ENCODE data around the gene SIX5.

The SIX5 gene

DNA sequence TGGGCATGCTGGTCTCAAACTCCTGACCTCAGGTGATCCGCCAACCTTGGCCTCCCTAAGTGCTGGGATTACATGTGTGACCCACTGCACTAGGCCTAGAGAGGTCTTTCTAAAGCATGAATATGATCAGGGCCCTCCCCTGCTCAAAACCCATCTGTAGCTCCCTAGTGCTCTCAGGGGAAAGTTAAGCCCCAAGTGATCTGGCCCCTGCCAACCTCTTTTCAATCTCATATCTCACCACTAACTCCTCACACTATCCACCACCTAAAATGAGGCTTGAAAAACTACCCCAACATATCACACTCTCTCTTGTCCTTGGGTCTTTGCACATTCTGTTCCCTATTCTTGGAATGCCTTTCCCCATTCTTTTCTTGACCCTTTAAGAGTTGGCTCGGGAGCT is 25.6 kb upstream of the SIX5 start:
- TF ChIP-seq ELF4 (IDR thresholded peaks at IDR 0.05), result no peak
- no peak for TF ChIP-seq HDGF (IDR thresholded peaks at IDR 0.05; ENCODE audit: borderline replicate concordance)
- no peak for TF ChIP-seq FOXK2 (IDR thresholded peaks at IDR 0.05)
- TF ChIP-seq FOXM1 (IDR thresholded peaks at IDR 0.05; ENCODE audit: borderline replicate concordance), result no peak
- TF ChIP-seq BHLHE40 (IDR thresholded peaks at IDR 0.05; ENCODE audit: borderline replicate concordance), result no peak
- TF ChIP-seq CTBP1 (IDR thresholded peaks at IDR 0.05; ENCODE audit: borderline replicate concordance), result no peak
- TF ChIP-seq NFRKB (IDR thresholded peaks at IDR 0.05), result no peak
- no peak for TF ChIP-seq LEF1 (IDR thresholded peaks at IDR 0.05; ENCODE audit: borderline replicate concordance)
- no peak for DNase-seq (ENCODE audit: extremely low spot score)
- ChIA-PET POLR2A (no interaction called here), CTCF (no interaction called here)

DNA sequence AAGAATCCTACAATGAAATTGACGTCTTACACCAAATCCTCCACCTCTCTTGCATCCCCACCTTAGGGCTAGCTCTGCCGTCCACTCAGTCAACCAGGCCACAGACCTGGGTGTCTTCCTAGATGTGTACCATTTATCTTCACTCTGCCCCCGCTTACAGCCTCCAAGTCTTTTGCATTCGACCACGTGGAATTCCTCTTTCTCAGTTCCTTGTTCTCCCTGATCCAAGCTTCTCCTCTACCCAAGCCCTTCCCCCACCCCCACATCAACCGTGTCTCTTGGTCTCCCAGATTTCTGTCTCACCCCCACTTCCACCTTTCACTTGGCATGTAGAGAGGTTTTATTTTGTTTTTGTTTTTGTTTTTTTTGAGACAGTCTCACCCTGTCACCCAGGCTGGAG is 24.8 kb upstream of the SIX5 start:
- CTCF ChIA-PET, result no interaction called here
- TF ChIP-seq HDGF (IDR thresholded peaks at IDR 0.05; ENCODE audit: borderline replicate concordance), result no peak
- DNase-seq (ENCODE audit: extremely low spot score), result no peak
- POLR2A ChIA-PET, result no interaction called here

DNA sequence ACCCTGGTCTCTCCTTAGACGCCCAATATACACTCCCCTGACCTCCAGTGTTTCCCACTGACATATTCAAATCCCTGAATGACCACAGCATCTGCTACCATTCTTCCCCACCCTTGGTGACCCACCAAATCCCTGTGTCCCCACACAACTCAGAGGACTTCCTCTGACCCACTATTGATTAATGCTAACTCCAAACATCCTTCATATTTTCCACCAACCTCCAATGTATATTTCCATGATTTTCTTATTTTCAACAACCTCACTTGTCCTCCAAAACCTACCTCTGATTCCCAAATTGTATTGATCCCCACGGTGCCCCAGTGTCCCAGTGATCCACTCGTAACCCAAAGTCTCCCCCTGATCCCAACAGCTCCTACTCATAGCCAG is 24.1 kb upstream of the SIX5 start:
- TF ChIP-seq FOXA1 (IDR thresholded peaks at IDR 0.05), result no peak
- TF ChIP-seq, protein P1, sequence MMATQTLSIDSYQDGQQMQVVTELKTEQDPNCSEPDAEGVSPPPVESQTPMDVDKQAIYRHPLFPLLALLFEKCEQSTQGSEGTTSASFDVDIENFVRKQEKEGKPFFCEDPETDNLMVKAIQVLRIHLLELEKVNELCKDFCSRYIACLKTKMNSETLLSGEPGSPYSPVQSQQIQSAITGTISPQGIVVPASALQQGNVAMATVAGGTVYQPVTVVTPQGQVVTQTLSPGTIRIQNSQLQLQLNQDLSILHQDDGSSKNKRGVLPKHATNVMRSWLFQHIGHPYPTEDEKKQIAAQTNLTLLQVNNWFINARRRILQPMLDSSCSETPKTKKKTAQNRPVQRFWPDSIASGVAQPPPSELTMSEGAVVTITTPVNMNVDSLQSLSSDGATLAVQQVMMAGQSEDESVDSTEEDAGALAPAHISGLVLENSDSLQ (IDR thresholded peaks at IDR 0.05), result no peak
- TF ChIP-seq LEF1 (IDR thresholded peaks at IDR 0.05; ENCODE audit: borderline replicate concordance), result no peak
- TF ChIP-seq CTBP1 (IDR thresholded peaks at IDR 0.05; ENCODE audit: borderline replicate concordance), result no peak
- TF ChIP-seq SUZ12 (IDR thresholded peaks at IDR 0.05), result no peak
- TF ChIP-seq BHLHE40 (IDR thresholded peaks at IDR 0.05; ENCODE audit: borderline replicate concordance), result no peak
- TF ChIP-seq ARNT (IDR thresholded peaks at IDR 0.05), result no peak
- no peak for TF ChIP-seq L3MBTL2 (conservative IDR thresholded peaks at IDR 0.05)
- TF ChIP-seq ELF4 (IDR thresholded peaks at IDR 0.05), result no peak
- no peak for TF ChIP-seq NFRKB (IDR thresholded peaks at IDR 0.05)
- TF ChIP-seq HDGF (IDR thresholded peaks at IDR 0.05; ENCODE audit: borderline replicate concordance), result no peak
- no peak for TF ChIP-seq FOXK2 (IDR thresholded peaks at IDR 0.05)
- TF ChIP-seq ZNF384 (IDR thresholded peaks at IDR 0.05), result no peak
- TF ChIP-seq TARDBP (IDR thresholded peaks at IDR 0.05), result no peak
- no peak for TF ChIP-seq SP1 (IDR thresholded peaks at IDR 0.05)
- no peak for TF ChIP-seq FOXM1 (IDR thresholded peaks at IDR 0.05; ENCODE audit: borderline replicate concordance)
- CTCF ChIA-PET, result interaction anchor here (0.6 to 1.0 kb wide), 2 partner anchors 14 to 24 kb away, joined by 3 to 4 read pairs; no protein-coding TSS in a partner anchor
- POLR2A ChIA-PET, result interaction anchor here (0.6 to 1.0 kb wide), 3 partner anchors 17 to 101 kb away, joined by 3 to 4 read pairs (median 4); partner anchors contain the start of genes SIX5 and SNRPD2
- DNase-seq (ENCODE audit: extremely low spot score), result no peak

DNA sequence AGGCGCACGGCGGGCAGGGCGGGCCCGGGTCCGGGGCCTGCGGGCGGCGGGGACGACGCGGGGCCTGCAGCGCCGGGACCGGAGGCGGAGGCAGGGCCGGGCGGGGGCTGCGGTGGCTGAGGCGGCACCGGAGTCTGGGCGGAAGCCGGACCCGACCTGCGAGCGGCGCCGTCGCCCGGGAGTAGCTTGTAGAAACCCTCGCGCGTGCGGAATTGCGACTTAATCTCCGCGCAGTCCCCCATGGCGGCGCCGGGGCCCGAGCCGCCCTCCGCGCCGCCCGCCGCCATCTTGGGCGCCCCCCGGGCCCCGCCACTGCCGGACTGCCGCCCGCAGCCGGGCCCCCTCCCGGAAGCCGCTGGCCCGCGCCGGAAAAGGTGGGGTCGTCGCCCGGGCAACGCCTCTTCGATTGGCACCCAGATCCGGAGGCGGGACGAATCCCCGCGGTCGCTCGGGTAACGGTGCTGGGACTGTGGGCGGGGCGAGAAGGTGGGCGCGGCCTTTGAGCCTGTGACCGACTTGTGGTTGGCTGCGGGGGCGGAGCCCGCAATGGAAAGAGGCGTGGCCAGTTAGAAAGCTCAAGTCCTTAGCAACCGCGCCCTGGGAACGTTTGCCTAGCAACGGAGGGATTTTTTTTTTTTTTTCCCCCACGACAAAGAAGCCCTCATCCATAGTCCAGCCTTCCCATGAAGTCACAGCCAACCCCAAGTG is 23.6 kb upstream of the SIX5 start, which contains the start of gene DMWD:
Gene DMWD (minus strand): TSS at position 376 of the 708 bp plus-strand sequence. CDS start 89 bp downstream, at position 287.
- POLR2A ChIA-PET, result interaction anchor here (0.6 to 1.0 kb wide), 4 partner anchors 16 to 124 kb away, joined by 3 to 4 read pairs (median 4); partner anchors contain the start of genes SIX5 and SNRPD2
- CTCF ChIA-PET, result interaction anchor here (0.6 to 1.0 kb wide), 2 partner anchors 14 to 24 kb away, joined by 3 to 4 read pairs; no protein-coding TSS in a partner anchor
- TF ChIP-seq, protein P1 (IDR thresholded peaks at IDR 0.05), result peak; percentile 98
- TF ChIP-seq SUZ12 (IDR thresholded peaks at IDR 0.05) (no peak), ARNT (IDR thresholded peaks at IDR 0.05) (no peak), ZNF384 (IDR thresholded peaks at IDR 0.05) (peak; percentile 95), FOXM1 (IDR thresholded peaks at IDR 0.05; ENCODE audit: borderline replicate concordance) (peak; percentile 78), HDGF (IDR thresholded peaks at IDR 0.05; ENCODE audit: borderline replicate concordance) (no peak), ELF4 (IDR thresholded peaks at IDR 0.05) (no peak), TARDBP (IDR thresholded peaks at IDR 0.05) (no peak), L3MBTL2 (conservative IDR thresholded peaks at IDR 0.05) (no peak), CTBP1 (IDR thresholded peaks at IDR 0.05; ENCODE audit: borderline replicate concordance) (no peak), FOXA1 (IDR thresholded peaks at IDR 0.05) (no peak), FOXK2 (IDR thresholded peaks at IDR 0.05) (no peak), SP1 (IDR thresholded peaks at IDR 0.05) (no peak), NFRKB (IDR thresholded peaks at IDR 0.05) (no peak), BHLHE40 (IDR thresholded peaks at IDR 0.05; ENCODE audit: borderline replicate concordance) (no peak)
- peak; percentile 99 for DNase-seq (ENCODE audit: extremely low spot score)

DNA sequence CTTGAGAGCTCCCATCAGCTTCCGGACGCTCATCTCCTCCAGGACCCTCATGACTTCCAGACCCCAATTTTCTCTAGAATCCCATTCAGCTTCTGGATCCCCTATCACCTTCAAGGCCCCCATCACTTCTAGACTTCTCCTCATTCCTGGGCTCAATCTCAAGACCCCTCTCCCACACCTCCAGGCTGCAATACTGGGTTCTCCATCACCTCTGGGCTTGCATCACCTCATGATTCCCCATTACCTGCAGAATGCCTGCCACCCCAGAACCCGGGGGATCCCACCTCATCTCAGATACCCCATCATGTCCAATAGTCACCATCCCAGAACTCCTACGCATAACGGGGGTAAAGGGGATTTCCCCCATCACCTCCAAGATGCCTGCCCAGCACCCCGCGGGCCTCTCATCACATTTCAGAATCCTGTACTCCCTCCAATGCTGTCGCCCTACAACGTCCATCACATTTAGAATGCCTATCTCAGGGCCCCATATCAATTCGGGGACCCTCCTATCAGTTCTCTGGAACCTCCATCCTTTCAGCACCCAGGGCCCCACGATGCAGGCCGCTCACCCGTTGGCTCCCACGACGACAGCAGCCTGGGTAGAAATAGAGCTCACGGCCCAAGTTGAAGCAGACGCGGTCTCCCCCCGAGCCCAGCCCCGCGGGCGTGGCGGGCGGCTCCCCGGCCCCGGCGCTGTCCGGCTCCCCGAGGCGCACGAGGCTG is 22.9 kb upstream of the SIX5 start:
- TF ChIP-seq SUZ12 (IDR thresholded peaks at IDR 0.05) (no peak), ARNT (IDR thresholded peaks at IDR 0.05) (no peak), L3MBTL2 (conservative IDR thresholded peaks at IDR 0.05) (no peak), SP1 (IDR thresholded peaks at IDR 0.05) (no peak), HDGF (IDR thresholded peaks at IDR 0.05; ENCODE audit: borderline replicate concordance) (no peak), LEF1 (IDR thresholded peaks at IDR 0.05; ENCODE audit: borderline replicate concordance) (no peak), ZNF384 (IDR thresholded peaks at IDR 0.05) (no peak), NFRKB (IDR thresholded peaks at IDR 0.05) (no peak), BHLHE40 (IDR thresholded peaks at IDR 0.05; ENCODE audit: borderline replicate concordance) (no peak), ELF4 (IDR thresholded peaks at IDR 0.05) (no peak), FOXK2 (IDR thresholded peaks at IDR 0.05) (no peak), TARDBP (IDR thresholded peaks at IDR 0.05) (no peak), FOXA1 (IDR thresholded peaks at IDR 0.05) (no peak)
- CTCF ChIA-PET, result no interaction called here
- no peak for DNase-seq (ENCODE audit: extremely low spot score)

DNA sequence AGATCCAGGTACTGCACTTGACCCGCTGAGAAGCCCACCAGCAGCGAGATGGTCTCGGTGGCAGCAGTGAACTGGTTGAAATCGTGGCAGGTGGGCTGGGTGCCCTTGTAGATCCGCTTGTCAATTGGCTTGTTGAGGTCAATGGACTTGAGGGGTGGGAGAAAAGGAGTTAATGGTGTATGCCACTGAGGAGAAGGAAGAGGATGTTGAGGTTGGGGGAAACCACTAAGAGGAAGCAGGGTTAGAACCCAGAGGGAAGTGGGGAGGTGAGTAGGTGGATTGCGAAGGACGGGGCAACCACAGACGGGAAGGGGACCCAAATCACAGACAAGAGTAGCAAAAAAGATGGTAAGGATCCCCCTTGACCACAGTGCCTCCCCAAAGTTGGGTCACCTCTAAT is 21.9 kb upstream of the SIX5 start:
- CTCF ChIA-PET, result no interaction called here
- no peak for DNase-seq (ENCODE audit: extremely low spot score)

More for the DNA sequence above, 22.9 kb upstream of the SIX5 start:
- POLR2A ChIA-PET, result interaction anchor here (1.0 to 1.5 kb wide), 3 partner anchors 24 to 123 kb away, joined by 3 to 7 read pairs (median 3); partner anchors contain the start of gene SIX5

More for the DNA sequence above, 21.9 kb upstream of the SIX5 start:
- TF ChIP-seq ARNT (IDR thresholded peaks at IDR 0.05) (no peak), FOXM1 (IDR thresholded peaks at IDR 0.05; ENCODE audit: borderline replicate concordance) (no peak), ELF4 (IDR thresholded peaks at IDR 0.05) (no peak), SUZ12 (IDR thresholded peaks at IDR 0.05) (no peak), BHLHE40 (IDR thresholded peaks at IDR 0.05; ENCODE audit: borderline replicate concordance) (no peak), L3MBTL2 (conservative IDR thresholded peaks at IDR 0.05) (no peak)
- POLR2A ChIA-PET, result interaction anchor here (1.2 to 1.5 kb wide), 2 partner anchors 23 to 74 kb away, joined by 3 to 7 read pairs; partner anchors contain the start of gene SIX5

Measured in HEK293T (cell line).